HG02885 (cell line): ENCODE data around the gene LUC7L3.

ENCODE experiments used
- ATAC-seq: cut with Tn5 transposase; IDR thresholded peaks from one replicate; pipeline ENCODE4 v1.9.1; 2021; ENCODE audit warnings: mild to moderate bottlenecking; ENCODE audit not compliant: unreplicated experiment, poor library complexity

Gene LUC7L3

GRCh38 chr17:50685334-50685665 lies 34.1 kb upstream of the LUC7L3 start:
- ATAC-seq: no peak

GRCh38 chr17:50685691-50686493 lies 33.5 kb upstream of the LUC7L3 start:
- no peak for ATAC-seq

- ATAC-seq: no peak
These were observed 32.8 kb upstream of the LUC7L3 start for GRCh38 chr17:50686494-50687199.

GRCh38 chr17:50687200-50688066 lies 32.0 kb upstream of the LUC7L3 start:
- ATAC-seq: no peak

GRCh38 chr17:50688245-50688644 lies 31.2 kb upstream of the LUC7L3 start:
- ATAC-seq: no peak

GRCh38 chr17:50689251-50689650 lies 30.2 kb upstream of the LUC7L3 start:
- ATAC-seq: no peak

GRCh38 chr17:50689956-50690886 lies 29.2 kb upstream of the LUC7L3 start:
- no peak for ATAC-seq

GRCh38 chr17:50690887-50691549 lies 28.4 kb upstream of the LUC7L3 start:
- no peak for ATAC-seq

GRCh38 chr17:50691550-50692447 lies 27.6 kb upstream of the LUC7L3 start:
- no peak for ATAC-seq

GRCh38 chr17:50692448-50693035 lies 26.9 kb upstream of the LUC7L3 start:
- no peak for ATAC-seq

- ATAC-seq: no peak
These were observed 26.2 kb upstream of the LUC7L3 start for GRCh38 chr17:50693036-50693682.

GRCh38 chr17:50696365-50696879 lies 23.0 kb upstream of the LUC7L3 start:
- no peak for ATAC-seq

- ATAC-seq: no peak
These were observed 22.3 kb upstream of the LUC7L3 start for GRCh38 chr17:50697062-50697461.

- no peak for ATAC-seq
These were observed 21.6 kb upstream of the LUC7L3 start for GRCh38 chr17:50697663-50698272.

GRCh38 chr17:50699410-50699809 lies 20.0 kb upstream of the LUC7L3 start:
- ATAC-seq: no peak

GRCh38 chr17:50703162-50703561 lies 16.2 kb upstream of the LUC7L3 start:
- no peak for ATAC-seq
